Parathyroid adenoma (tissue), 2 donors: ENCODE results near the gene ELAVL4.

Experiments
- H2AFZ ChIP-seq: fragments of 300-600 bp; sonication (generic); one replicate; pipeline ENCODE4 v1.7.0; 2017; ENCODE audit warnings: antibody characterized with exemption, mild to moderate bottlenecking
- H3K27ac ChIP-seq: fragments of 300-600 bp; sonication (generic); one replicate; pipeline ENCODE4 v1.7.0; 2017
- H3K27me3 ChIP-seq: fragments of 300-600 bp; sonication (generic); one replicate; pipeline ENCODE4 v1.7.0; 2017; ENCODE audit warnings: low read length; ENCODE audit not compliant: control insufficient read depth, insufficient read depth
- H3K36me3 ChIP-seq: fragments of 300-600 bp; sonication (generic); one replicate; pipeline ENCODE4 v1.7.0; 2017; ENCODE audit warnings: low read length; ENCODE audit not compliant: control insufficient read depth, insufficient read depth
- H3K4me1 ChIP-seq: fragments of 300-600 bp; sonication (generic); one replicate; pipeline ENCODE4 v1.7.0; 2017; ENCODE audit warnings: control low read depth
- H3K4me2 ChIP-seq: fragments of 300-600 bp; sonication (generic); one replicate; pipeline ENCODE4 v1.7.0; 2017; ENCODE audit warnings: low read length
- H3K4me3 ChIP-seq: fragments of 300-600 bp; sonication (generic); one replicate; pipeline ENCODE4 v1.7.0; 2017; ENCODE audit warnings: low read depth, low read length
- H3K79me2 ChIP-seq: fragments of 300-600 bp; sonication (generic); one replicate; pipeline ENCODE4 v1.7.0; 2017; ENCODE audit warnings: control low read depth
- H3K9ac ChIP-seq: fragments of 300-600 bp; sonication (generic); one replicate; pipeline ENCODE4 v1.7.0; 2017; ENCODE audit warnings: mild to moderate bottlenecking
- H3K9me3 ChIP-seq: fragments of 300-600 bp; sonication (generic); one replicate; pipeline ENCODE4 v1.7.0; 2017; ENCODE audit warnings: low read length; ENCODE audit not compliant: control insufficient read depth
- CTCF ChIP-seq: fragments of 300-600 bp; sonication (generic); IDR thresholded peaks from one replicate; pipeline ENCODE4 v1.7.0; 2017; ENCODE audit warnings: antibody characterized with exemption, mild to moderate bottlenecking
- donor health status: primary hyperparathyroidism.

ELAVL4 gene

DNA sequence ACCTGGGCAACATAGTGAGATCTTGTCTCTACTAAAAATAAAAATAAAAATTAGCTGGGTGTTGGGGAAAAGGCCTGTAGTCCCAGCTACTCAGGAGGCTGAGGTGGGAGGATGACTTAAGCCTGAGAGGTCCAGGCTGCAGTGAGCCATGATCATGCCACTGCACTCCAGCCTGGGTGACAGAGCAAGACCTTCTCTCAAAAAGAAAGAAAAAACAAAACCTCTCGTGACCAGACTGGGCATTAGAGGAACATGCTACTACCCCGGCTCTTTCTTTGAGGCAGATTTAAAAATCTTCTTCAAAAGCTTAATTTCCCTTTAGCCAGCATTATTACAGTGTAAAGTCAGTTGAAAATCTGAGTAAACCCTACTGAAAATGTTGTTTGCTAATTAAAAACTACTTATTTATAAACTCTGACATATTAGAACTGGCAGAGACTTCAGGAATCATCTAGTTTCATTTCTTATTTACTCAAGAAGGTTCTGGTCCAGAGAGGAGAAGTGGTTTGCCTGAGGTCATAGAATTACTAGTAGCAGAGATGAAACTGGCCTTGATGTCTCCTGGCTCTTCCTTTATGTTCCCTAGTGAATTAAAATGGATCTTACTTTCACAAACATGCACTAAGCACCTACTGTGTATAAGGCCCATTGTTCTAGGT is 11.6 kb upstream of the ELAVL4 start:
- Histone ChIP-seq H3K79me2 (no peaks in the 10 kb centered on the region), H3K9me3 (no peaks in the 10 kb centered on the region), H3K4me2 (no peak overlapping the region), H3K4me3 (no peak overlapping the region), H2AFZ (no peak overlapping the region), H3K9ac (no peak overlapping the region), H3K27me3 (no peaks in the 10 kb centered on the region), H3K4me1 (no peaks in the 10 kb centered on the region), H3K27ac (no peak overlapping the region), H3K36me3 (no peaks in the 10 kb centered on the region)
- TF ChIP-seq CTCF, result no peak

DNA sequence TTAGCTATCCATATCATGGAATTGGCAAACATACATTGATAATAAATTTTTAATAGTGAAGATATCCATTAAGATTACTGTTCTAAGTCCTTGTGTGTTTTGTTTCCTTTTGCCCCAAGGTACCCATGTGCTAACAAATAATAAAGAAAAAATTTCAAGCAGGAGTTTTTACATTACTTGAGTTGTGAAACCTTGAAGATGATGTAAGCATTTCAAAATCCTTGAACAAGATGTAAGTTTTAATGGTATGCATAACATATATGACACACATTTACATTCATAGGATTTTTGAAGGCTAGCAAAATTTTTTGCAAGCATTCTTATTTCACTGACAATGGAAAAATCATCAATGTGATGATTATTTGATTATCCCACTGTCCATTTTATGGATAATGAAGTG is 10.9 kb upstream of the ELAVL4 start:
- H3K36me3 ChIP-seq, result no peaks in the 10 kb centered on the region
- H3K4me1 ChIP-seq, result no peaks in the 10 kb centered on the region
- no peaks in the 10 kb centered on the region for H3K27me3 ChIP-seq
- TF ChIP-seq CTCF, result no peak
- no peaks in the 10 kb centered on the region for H3K79me2 ChIP-seq
- no peak overlapping the region for H2AFZ ChIP-seq
- no peak overlapping the region for H3K27ac ChIP-seq
- H3K9me3 ChIP-seq, result no peaks in the 10 kb centered on the region
- no peak overlapping the region for H3K4me2 ChIP-seq
- H3K9ac ChIP-seq, result no peak overlapping the region
- no peak overlapping the region for H3K4me3 ChIP-seq

GRCh38 chr1:50098591-50099021 is 10.1 kb upstream of the ELAVL4 start:
- H3K36me3 ChIP-seq, result no peaks in the 10 kb centered on the region
- H3K4me3 ChIP-seq, result no peak overlapping the region
- H3K27me3 ChIP-seq, result no peaks in the 10 kb centered on the region
- no peak overlapping the region for H2AFZ ChIP-seq
- no peak overlapping the region for H3K9ac ChIP-seq
- no peaks in the 10 kb centered on the region for H3K79me2 ChIP-seq
- no peak overlapping the region for H3K27ac ChIP-seq
- no peaks in the 10 kb centered on the region for H3K9me3 ChIP-seq
- no peaks in the 10 kb centered on the region for H3K4me1 ChIP-seq
- TF ChIP-seq CTCF, result no peak
- no peak overlapping the region for H3K4me2 ChIP-seq

- H3K36me3 ChIP-seq, result no peaks in the 10 kb centered on the region
- no peak overlapping the region for H3K9ac ChIP-seq
- H3K9me3 ChIP-seq, result no peaks in the 10 kb centered on the region
- TF ChIP-seq CTCF, result no peak
- no peak overlapping the region for H3K27ac ChIP-seq
- H3K27me3 ChIP-seq, result no peaks in the 10 kb centered on the region
- H3K4me1 ChIP-seq, result no peaks in the 10 kb centered on the region
- no peak overlapping the region for H2AFZ ChIP-seq
- no peaks in the 10 kb centered on the region for H3K79me2 ChIP-seq
- H3K4me2 ChIP-seq, result no peak overlapping the region
- H3K4me3 ChIP-seq, result no peak overlapping the region
Measured at GRCh38 chr1:50099654-50100053, 9.1 kb upstream of the ELAVL4 start.

DNA sequence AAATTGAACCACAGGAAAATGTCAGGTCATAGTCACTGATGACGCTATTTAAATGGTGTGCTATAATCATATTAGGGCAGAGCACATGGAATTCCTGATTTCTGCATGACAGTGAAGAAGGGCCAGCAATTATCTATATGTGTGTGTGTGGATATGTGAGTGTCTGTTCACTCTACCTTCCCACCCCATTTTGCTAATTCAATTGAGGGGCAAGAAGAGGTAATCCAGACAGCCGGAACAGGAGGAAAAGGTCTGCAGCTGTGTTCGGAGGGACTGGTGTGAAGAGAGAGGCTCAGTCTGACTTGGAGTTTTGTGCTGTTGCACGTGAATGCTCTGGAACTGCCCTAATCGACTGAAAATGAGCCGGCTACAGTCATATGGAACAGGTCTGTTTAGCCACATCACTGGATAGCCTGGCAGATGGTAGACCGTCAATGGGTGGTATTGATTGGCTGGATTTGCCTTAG is 5.1 kb upstream of the ELAVL4 start:
- no peak for TF ChIP-seq CTCF
- H3K79me2 ChIP-seq, result no peaks in the 10 kb centered on the region
- no peak overlapping the region for H3K27ac ChIP-seq
- no peak overlapping the region for H3K9ac ChIP-seq
- no peaks in the 10 kb centered on the region for H3K9me3 ChIP-seq
- H3K4me3 ChIP-seq, result no peak overlapping the region
- H2AFZ ChIP-seq, result no peak overlapping the region
- no peaks in the 10 kb centered on the region for H3K36me3 ChIP-seq
- no peak overlapping the region for H3K4me2 ChIP-seq
- H3K4me1 ChIP-seq, result no peaks in the 10 kb centered on the region
- no peaks in the 10 kb centered on the region for H3K27me3 ChIP-seq
